ENCODE data around the gene VDAC2. TPM values are rescaled to one million over a fixed set of nuclear protein-coding genes. Genes with fewer than 3 reads are reported as not detected.

Gene VDAC2
- total RNA-seq, 2 experiments from 2014 or later: 98.6 to 122 TPM

DNA sequence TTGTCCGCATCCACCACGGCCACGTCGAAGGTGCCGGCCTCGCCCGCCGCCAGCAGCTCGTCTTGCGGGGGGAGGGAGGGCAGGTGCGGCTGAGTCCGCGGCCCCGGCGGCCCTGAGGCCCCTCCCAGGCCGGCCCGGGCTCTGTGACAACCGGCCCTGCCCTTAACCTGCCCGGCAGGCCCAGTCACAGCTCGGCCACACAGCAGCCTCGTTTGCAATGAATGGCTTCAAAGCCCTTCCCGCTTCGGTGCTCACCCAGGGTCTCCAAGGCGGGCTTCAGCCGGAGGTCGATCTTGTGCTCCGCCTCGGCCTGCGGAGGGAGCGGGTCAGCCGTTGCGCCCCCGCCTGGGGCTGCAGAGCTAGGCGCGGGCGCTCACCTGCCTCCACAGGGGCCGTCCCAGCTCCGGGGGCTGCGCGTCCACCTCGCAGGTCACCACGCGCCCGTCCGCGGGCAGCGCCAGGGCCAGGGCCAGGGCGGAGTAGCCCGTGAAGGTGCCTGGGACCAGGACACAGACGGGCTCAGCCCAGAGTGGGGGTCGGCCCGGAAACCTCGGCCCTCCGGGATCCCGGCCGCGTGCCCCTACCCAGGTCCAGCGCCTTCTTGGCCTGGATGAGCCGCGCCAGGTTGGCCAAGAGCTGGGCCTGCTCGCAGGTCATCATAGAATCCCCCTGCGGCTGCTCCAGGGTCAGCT, 24.2 kb downstream of the VDAC2 start:
- CTCF ChIA-PET: interaction anchor here (0.8 to 5.5 kb wide), 21 partner anchors 11 to 1349 kb away, joined by 3 to 55 read pairs (median 7); partner anchors contain the start of genes SAMD8 and VDAC2
- H3K27ac Mint-ChIP-seq: peak overlapping the region; percentile 92
- POLR2A ChIA-PET: no interaction called here
- H3K4me1 Mint-ChIP-seq: peaks cover 35% of the 10 kb centered on the region
- H3K36me3 Mint-ChIP-seq (ENCODE audit: low read depth): peaks cover 30% of the 10 kb centered on the region
- no peaks in the 10 kb centered on the region for H3K27me3 Mint-ChIP-seq
- H3K4me3 Mint-ChIP-seq: peak overlapping the region; percentile 78
- no peaks in the 10 kb centered on the region for H3K9me3 Mint-ChIP-seq
- no peak for DNase-seq

DNA sequence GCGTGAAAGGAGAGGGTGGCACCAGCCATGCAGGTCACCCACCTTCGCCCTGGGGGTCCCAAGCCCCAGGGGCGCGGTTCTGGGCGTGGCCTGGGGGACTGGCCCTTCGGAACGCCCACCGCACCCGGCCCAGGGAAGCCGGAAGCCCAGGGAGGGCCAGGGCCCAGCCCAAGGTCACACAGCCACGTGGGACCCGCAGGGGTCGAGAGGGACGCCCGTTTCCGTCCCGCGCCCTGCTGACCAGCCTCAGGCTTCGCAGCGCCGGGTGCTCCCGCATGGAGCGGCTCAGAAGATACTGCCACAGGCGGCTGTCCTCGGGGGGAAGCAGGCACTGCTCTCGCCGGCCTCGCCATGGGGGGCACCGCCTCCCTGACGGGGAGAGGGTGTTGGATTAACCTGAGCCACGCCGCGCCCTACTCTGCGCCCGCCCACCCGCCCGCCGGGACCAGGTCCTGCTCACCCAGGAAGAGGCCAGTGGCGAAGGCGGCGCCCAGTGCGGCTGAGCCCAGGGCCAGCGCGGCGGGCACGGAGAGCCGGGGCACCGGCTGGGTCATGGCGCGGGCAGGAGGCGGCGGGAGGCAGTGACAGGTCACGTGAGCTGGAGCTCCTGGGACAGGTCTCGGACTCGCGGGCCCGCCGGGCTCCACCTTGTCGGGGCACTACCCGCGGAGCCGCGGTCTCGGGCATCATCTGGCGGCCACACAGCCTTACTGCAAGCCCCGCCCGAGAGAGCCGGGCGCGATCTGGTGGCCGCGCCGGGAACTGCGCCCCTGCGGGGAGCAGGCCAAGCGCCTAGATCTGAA, 25.0 kb downstream of the VDAC2 start, which contains the start of gene COMTD1:
Gene COMTD1, minus strand, starts transcription at position 583 of the 803 bp plus-strand sequence. Its CDS starts 29 bp downstream, at position 554.
- CTCF ChIA-PET: interaction anchor here (0.6 to 5.5 kb wide), 47 partner anchors 11 to 1349 kb away, joined by 3 to 55 read pairs (median 5); partner anchors contain the start of genes SAMD8 and VDAC2
- Mint-ChIP-seq H3K9me3 (no peaks in the 10 kb centered on the region), H3K36me3 (ENCODE audit: low read depth) (peaks cover 25% of the 10 kb centered on the region), H3K27ac (peak within 1 kb of the TSS; percentile 90), H3K4me1 (peaks cover 33% of the 10 kb centered on the region), H3K27me3 (no peaks in the 10 kb centered on the region), H3K4me3 (peak within 1 kb of the TSS; percentile 78)
- POLR2A ChIA-PET: interaction anchor here (0.5 to 1.0 kb wide), 3 partner anchors 25 to 411 kb away, joined by 3 to 4 read pairs (median 3); partner anchors contain the start of gene VDAC2
- DNase-seq: peak; percentile 95

DNA sequence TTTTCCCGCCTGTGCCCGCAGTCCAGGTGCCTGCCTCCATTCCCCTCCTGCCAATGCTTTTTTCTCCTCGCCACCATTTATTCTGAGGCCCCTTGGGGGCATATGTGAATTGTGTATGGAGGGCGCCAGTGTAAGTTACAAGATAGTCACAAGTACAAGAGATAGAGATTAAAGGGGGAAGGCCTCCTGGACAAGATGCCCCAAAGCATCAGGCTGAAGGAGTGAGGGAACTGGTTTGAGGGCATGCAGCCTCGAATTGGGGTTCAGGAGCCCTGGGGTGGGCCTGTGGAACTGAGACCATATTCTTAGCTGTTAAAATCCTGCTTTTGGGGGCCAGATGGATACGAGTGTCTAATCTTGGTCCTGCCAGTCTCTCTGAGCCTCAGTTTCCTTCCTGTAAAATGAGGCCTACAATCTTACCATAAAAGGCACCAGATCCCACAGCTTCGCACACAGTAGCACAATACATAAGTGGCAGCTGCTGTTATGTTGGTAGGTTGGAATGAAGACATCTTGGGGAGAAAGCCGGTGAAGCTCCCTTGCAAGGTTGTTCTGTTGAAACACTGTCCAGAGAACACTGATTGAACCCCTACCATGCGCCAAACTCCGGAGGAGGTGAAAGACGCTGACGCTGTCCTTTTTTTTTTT, 25.7 kb downstream of the VDAC2 start:
- H3K36me3 Mint-ChIP-seq (ENCODE audit: low read depth): peaks cover 19% of the 10 kb centered on the region
- H3K27ac Mint-ChIP-seq: peak overlapping the region; percentile 90
- peak overlapping the region; percentile 60 for H3K4me3 Mint-ChIP-seq
- DNase-seq: no peak
- no peaks in the 10 kb centered on the region for H3K9me3 Mint-ChIP-seq
- POLR2A ChIA-PET: interaction anchor here (0.5 to 1.0 kb wide), 2 partner anchors 48 to 411 kb away, joined by 3 to 4 read pairs; no protein-coding TSS in a partner anchor
- CTCF ChIA-PET: interaction anchor here (0.6 to 5.5 kb wide), 29 partner anchors 10 to 995 kb away, joined by 3 to 55 read pairs (median 8); partner anchors contain the start of genes SAMD8 and VDAC2
- H3K4me1 Mint-ChIP-seq: peaks cover 27% of the 10 kb centered on the region
- no peaks in the 10 kb centered on the region for H3K27me3 Mint-ChIP-seq

DNA sequence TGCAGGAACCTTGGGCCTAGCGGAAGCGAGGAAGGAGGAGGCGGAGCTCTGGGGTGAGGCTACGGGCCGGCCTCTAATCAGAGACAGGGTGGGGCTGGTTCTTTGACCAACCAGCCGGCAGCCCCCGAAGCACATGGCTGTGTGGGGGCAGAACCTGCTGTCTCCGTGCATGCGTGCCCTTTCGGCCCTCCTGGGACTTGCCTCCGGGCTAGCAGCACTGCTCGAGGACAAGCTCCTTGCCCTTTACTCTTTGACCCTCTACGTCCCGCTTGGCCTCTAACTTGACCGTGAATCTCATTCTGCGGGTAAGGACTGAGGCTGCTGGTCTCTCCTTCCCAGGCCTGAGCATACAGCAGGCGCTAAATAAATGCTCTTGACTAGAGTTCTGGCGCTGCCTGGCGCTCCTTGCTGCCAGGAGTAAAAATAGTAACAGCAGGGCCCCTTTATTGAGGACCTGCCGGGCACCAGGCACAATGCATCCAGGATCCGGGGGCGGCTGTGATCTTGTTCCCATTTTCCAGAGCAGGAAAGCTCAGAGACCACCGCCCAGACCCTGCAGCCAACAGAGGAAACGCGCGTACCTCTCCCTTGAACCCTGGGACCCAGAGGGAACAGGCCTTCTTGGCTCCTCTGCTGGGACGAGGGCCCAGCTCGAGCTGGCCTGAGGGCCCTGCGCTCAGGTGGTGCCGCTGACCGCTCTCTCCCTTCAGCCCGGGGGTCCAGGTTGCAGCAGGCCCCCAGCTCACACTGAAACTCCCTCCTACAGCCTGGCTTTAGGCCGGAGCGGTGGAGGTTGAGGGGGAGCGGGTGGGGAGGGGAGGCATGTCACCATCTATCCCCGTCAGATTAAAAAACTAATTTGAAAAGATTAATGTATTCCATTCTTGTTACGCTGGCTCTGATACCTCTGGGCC, 27.8 kb downstream of the VDAC2 start:
- H3K9me3 Mint-ChIP-seq: no peaks in the 10 kb centered on the region
- H3K4me3 Mint-ChIP-seq: no peak overlapping the region
- H3K27ac Mint-ChIP-seq: no peak overlapping the region
- peaks cover 1% of the 10 kb centered on the region for H3K36me3 Mint-ChIP-seq (ENCODE audit: low read depth)
- no peaks in the 10 kb centered on the region for H3K27me3 Mint-ChIP-seq
- no peak for DNase-seq
- CTCF ChIA-PET: interaction anchor here (0.6 to 3.2 kb wide), 6 partner anchors 7 to 343 kb away, joined by 3 to 28 read pairs (median 6); no protein-coding TSS in a partner anchor
- POLR2A ChIA-PET: no interaction called here
- peaks cover 14% of the 10 kb centered on the region for H3K4me1 Mint-ChIP-seq

- Mint-ChIP-seq H3K4me3 (no peak overlapping the region), H3K36me3 (ENCODE audit: low read depth) (no peaks in the 10 kb centered on the region), H3K9me3 (no peaks in the 10 kb centered on the region), H3K4me1 (peaks cover 8% of the 10 kb centered on the region), H3K27me3 (no peaks in the 10 kb centered on the region), H3K27ac (no peak overlapping the region)
- ChIA-PET CTCF (interaction anchor here (0.6 to 1.0 kb wide), 2 partner anchors 8 to 344 kb away, joined by 3 to 7 read pairs; no protein-coding TSS in a partner anchor), POLR2A (no interaction called here)
- DNase-seq: no peak
Measured at GRCh38 chr10:75239096-75239790, 28.6 kb downstream of the VDAC2 start.

DNA sequence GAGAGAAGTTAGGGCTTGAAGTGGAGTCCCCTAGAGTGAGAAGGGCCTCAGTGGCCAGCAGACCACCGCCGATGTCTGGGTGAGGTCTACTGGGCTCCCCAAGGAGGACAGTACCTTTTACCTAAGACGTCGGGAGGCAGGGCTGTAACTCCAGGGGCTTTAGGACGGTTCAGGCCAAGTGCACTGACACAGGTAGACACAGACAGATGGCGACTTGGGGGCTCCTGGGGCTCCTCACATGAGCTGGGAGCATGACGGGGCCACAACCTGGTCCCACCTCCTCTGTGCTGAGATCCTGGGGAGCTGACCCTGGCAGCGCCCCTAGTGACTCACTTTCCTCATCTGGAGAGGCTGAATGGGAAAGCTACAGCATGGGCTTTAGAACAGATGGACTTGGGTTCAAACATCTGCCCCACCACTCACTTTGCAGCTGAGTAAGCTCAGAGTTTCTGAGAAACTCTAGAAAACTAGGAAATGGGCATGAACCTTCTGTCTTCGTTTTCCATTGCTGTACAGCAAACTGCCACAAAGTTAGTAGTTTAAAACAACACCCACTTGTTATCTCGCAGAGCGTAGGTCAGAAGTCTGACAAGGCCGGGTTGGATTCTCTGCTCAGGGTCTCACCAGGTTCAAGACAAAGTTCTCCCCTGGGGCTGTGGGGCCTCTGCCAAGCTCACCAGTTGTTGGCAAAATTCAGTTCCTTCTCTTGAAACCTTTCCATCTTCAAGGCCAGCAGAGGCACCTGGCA, 29.9 kb downstream of the VDAC2 start:
- peaks cover 8% of the 10 kb centered on the region for H3K4me1 Mint-ChIP-seq
- DNase-seq: no peak
- H3K27ac Mint-ChIP-seq: no peak overlapping the region
- CTCF ChIA-PET: interaction anchor here (1.5 kb wide), 1 partner anchor 43 kb away, joined by 4 read pairs; no protein-coding TSS in a partner anchor
- H3K9me3 Mint-ChIP-seq: no peaks in the 10 kb centered on the region
- no peaks in the 10 kb centered on the region for H3K36me3 Mint-ChIP-seq (ENCODE audit: low read depth)
- POLR2A ChIA-PET: no interaction called here
- H3K27me3 Mint-ChIP-seq: no peaks in the 10 kb centered on the region
- H3K4me3 Mint-ChIP-seq: no peak overlapping the region

- Mint-ChIP-seq H3K27ac (no peak overlapping the region), H3K9me3 (no peaks in the 10 kb centered on the region), H3K4me3 (no peak overlapping the region), H3K4me1 (no peaks in the 10 kb centered on the region), H3K36me3 (ENCODE audit: low read depth) (no peaks in the 10 kb centered on the region), H3K27me3 (no peaks in the 10 kb centered on the region)
- DNase-seq: no peak
- ChIA-PET CTCF (no interaction called here), POLR2A (no interaction called here)
Measured at GRCh38 chr10:75243426-75243825, 32.8 kb downstream of the VDAC2 start.

DNA sequence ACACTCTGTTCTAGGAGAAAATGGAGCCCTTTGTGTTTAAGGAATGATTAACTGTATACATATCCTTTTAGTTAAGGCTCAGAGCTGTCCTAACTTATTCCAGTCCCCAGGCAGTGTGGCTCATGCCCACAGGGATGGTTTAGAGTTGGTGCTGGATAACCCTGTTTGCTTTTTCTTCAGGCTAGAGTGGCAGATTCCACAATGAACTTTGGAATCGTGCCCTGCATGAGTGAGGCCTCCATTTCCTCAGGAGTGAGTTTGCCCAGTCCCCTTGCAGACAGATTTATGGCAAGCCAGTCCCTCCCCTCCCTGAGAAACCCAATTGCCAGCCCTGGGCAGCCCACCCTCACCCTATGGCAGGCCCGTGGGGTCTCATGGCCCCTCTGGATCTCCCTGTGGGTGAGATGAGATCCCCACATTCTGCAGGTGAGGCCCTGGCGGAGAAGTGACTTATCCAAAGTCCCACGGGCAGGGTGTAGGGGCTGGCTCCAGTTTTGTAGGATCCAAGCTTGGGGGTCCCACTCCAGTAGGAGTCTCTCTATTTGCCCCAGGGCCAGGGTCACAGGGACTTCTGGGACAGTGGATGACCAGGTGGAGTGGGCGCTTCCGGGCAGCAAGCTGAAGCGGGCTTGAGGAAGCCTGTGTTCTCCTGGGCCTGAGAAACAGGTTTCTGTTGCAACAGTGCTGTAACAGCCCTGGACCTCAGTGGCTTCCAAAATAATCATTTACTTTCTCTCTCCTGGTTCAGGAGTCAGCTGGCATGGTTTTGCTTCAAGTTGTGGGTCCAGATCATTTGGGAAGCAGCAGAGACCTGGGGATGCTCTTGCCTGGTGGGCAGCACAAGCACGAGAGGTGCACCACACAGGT, 34.1 kb downstream of the VDAC2 start:
- H3K36me3 Mint-ChIP-seq (ENCODE audit: low read depth): no peaks in the 10 kb centered on the region
- H3K4me1 Mint-ChIP-seq: no peaks in the 10 kb centered on the region
- no peaks in the 10 kb centered on the region for H3K27me3 Mint-ChIP-seq
- H3K27ac Mint-ChIP-seq: no peak overlapping the region
- DNase-seq: no peak
- no peaks in the 10 kb centered on the region for H3K9me3 Mint-ChIP-seq
- ChIA-PET CTCF (interaction anchor here (0.5 to 3.9 kb wide), 2 partner anchors 8 to 97 kb away, joined by 3 to 28 read pairs; partner anchors contain the start of gene COMTD1), POLR2A (no interaction called here)
- no peak overlapping the region for H3K4me3 Mint-ChIP-seq

DNA sequence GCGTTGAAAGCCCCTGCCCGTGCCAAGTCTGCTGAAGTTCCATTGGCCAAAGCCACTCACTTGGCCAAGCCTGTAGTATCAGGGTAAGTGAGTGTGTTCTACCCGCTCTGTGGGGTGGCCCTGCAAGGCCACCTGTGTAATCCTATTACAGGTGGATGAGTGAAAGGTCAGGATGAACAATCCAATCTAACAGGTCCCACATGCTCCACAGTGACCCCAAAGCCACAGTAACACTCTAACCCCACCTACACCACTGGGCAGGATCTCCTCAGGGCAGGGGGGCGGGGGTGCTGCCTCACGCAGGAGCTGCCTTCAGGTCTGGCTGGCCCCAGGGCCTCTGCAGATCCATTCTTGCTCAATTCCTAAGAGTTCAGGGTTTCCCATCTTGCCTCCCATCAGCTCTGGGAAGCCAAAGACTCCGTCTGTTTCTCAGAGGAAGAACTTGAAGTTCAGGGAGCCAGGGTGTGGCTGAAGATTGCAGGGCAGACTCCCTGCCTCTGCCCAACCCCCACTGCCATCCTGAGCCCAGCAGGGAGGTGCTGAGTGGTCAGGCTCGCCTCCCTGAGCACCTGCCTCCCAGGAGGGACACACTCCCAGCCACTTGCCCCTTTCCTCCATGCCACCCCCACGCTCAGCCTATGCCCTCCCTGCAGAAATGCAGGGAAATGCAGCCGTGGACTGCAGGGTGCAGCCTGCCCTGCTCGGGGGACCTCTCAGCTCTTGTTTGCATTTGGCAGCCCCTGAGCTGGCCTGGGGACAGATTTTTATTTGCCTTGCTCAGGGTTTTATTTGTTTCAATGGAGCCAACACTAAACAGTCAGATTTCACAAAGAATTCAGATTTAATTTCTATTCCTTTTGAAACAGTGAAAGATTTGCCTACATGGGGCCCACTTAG, 35.0 kb downstream of the VDAC2 start:
- H3K27me3 Mint-ChIP-seq: no peaks in the 10 kb centered on the region
- H3K9me3 Mint-ChIP-seq: no peaks in the 10 kb centered on the region
- POLR2A ChIA-PET: no interaction called here
- no peaks in the 10 kb centered on the region for H3K36me3 Mint-ChIP-seq (ENCODE audit: low read depth)
- H3K4me1 Mint-ChIP-seq: no peaks in the 10 kb centered on the region
- no peak for DNase-seq
- no peak overlapping the region for H3K4me3 Mint-ChIP-seq
- no peak overlapping the region for H3K27ac Mint-ChIP-seq
- CTCF ChIA-PET: interaction anchor here (3.9 kb wide), 1 partner anchor 9 kb away, joined by 28 read pairs; the partner anchor contains the start of gene COMTD1

All from activated CD4-positive, alpha-beta T cell treated with anti-CD3 and anti-CD28 coated beads, Interleukin-2, amount 10 ng/mL, durations not matched to agents 7 days and 5 days (primary cell).